ENCODE data around the gene DRC1.

DRC1 gene

GRCh38 chr2:26449278-26450030 lies 47.7 kb downstream of the DRC1 start:
- no peak for TF ChIP-seq TAF1 (IDR thresholded peaks at IDR 0.05; ENCODE audit: borderline replicate concordance, insufficient read depth, low read length)
- no peak for TF ChIP-seq SIN3A (IDR thresholded peaks at IDR 0.05; ENCODE audit: borderline replicate concordance, insufficient read depth, low read length)
- no peak for TF ChIP-seq FOXP2 (optimal IDR thresholded peaks at IDR 0.05; ENCODE audit: borderline replicate concordance, extremely low read depth, extremely low read length, insufficient read depth)
- TF ChIP-seq POLR2AphosphoS5 (IDR thresholded peaks at IDR 0.05; ENCODE audit: low read depth, low read length): no peak
- no peak for TF ChIP-seq REST (IDR thresholded peaks at IDR 0.05; ENCODE audit: insufficient read depth in 1 of 2, low read depth in 2 of 2, low read length in 2 of 2)

GRCh38 chr2:26450031-26450635 lies 48.4 kb downstream of the DRC1 start:
- no peak for TF ChIP-seq SIN3A (IDR thresholded peaks at IDR 0.05; ENCODE audit: borderline replicate concordance, insufficient read depth, low read length)
- TF ChIP-seq FOXP2 (optimal IDR thresholded peaks at IDR 0.05; ENCODE audit: borderline replicate concordance, extremely low read depth, extremely low read length, insufficient read depth): no peak
- no peak for TF ChIP-seq REST (IDR thresholded peaks at IDR 0.05; ENCODE audit: insufficient read depth in 1 of 2, low read depth in 2 of 2, low read length in 2 of 2)
- TF ChIP-seq POLR2AphosphoS5 (IDR thresholded peaks at IDR 0.05; ENCODE audit: low read depth, low read length): no peak
- TF ChIP-seq TAF1 (IDR thresholded peaks at IDR 0.05; ENCODE audit: borderline replicate concordance, insufficient read depth, low read length): no peak

GRCh38 chr2:26451700-26452099 lies 50.0 kb downstream of the DRC1 start:
- TF ChIP-seq REST (IDR thresholded peaks at IDR 0.05; ENCODE audit: insufficient read depth in 1 of 2, low read depth in 2 of 2, low read length in 2 of 2) (no peak), FOXP2 (optimal IDR thresholded peaks at IDR 0.05; ENCODE audit: borderline replicate concordance, extremely low read depth, extremely low read length, insufficient read depth) (no peak), SIN3A (IDR thresholded peaks at IDR 0.05; ENCODE audit: borderline replicate concordance, insufficient read depth, low read length) (no peak), TAF1 (IDR thresholded peaks at IDR 0.05; ENCODE audit: borderline replicate concordance, insufficient read depth, low read length) (no peak), POLR2AphosphoS5 (IDR thresholded peaks at IDR 0.05; ENCODE audit: low read depth, low read length) (no peak)

- TF ChIP-seq POLR2AphosphoS5 (IDR thresholded peaks at IDR 0.05; ENCODE audit: low read depth, low read length) (no peak), FOXP2 (optimal IDR thresholded peaks at IDR 0.05; ENCODE audit: borderline replicate concordance, extremely low read depth, extremely low read length, insufficient read depth) (no peak), SIN3A (IDR thresholded peaks at IDR 0.05; ENCODE audit: borderline replicate concordance, insufficient read depth, low read length) (no peak), REST (IDR thresholded peaks at IDR 0.05; ENCODE audit: insufficient read depth in 1 of 2, low read depth in 2 of 2, low read length in 2 of 2) (no peak), TAF1 (IDR thresholded peaks at IDR 0.05; ENCODE audit: borderline replicate concordance, insufficient read depth, low read length) (no peak)
Measured at GRCh38 chr2:26453421-26454329, 52.0 kb downstream of the DRC1 start.
